K562 (cell line): ENCODE results near the gene ANKRD6. TPM values are rescaled to one million over a fixed set of nuclear protein-coding genes. Genes with fewer than 3 reads are reported as not detected.
A peak's percentile ranks its signal among the peaks of the same experiment; 100 is the strongest.

ENCODE experiments used
- ATAC-seq: fragments of 200-7000 bp; cut with Tn5 transposase; 3 replicates; pipeline ENCODE4 v1.9.1; 2020; ENCODE audit warnings: moderate library complexity
- BruUV-seq: library from RNA; stranded (reverse); fragments of 400-500 nt; replicated peaks from 2 replicates; lab custom pipeline; 2021; lab: Mats Ljungman, UMichigan
- CTCF ChIA-PET: fragments of 300-600 bp; formaldehyde crosslinking; extraction: SDS; loops from one replicate; lab custom pipeline; 2021; ENCODE audit warnings: low intra/inter-chr PET ratio; lab: Yijun Ruan, JAX
- POLR2A ChIA-PET: fragments of 300-600, 350-650 bp; sonication (Branson Sonifier 250); formaldehyde crosslinking; extraction: SDS; loops from one replicate; lab custom pipeline; 2021; ENCODE audit warnings: antibody characterized with exemption, inconsistent platforms; lab: Yijun Ruan, JAX
- DNase-seq, 4 experiments: peaks; one replicate each; pipeline versions ENCODE4 v3.0.0 to v3.0.0-alpha.2; 2011 to 2018; ENCODE audit warnings: low spot score in 3 of 4, mixed read lengths in 3 of 4; ENCODE audit errors: extremely low read depth in 1 of 4
- FAIRE-seq: peaks from 2 replicates; lab custom pipeline; 2011; peaks lifted over from hg19 to GRCh38; lab: Jason Lieb, UNC
- H2AFZ ChIP-seq: 2 replicates; pipeline ENCODE4 v1.6.0; 2011; ENCODE audit warnings: low read depth, low read length, control low read depth, inconsistent platforms
- H3K27ac ChIP-seq: fragments of 200-600 bp; 3 replicates; pipeline ENCODE4 v1.8.0; 2011; ENCODE audit warnings: low read depth, mild to moderate bottlenecking, control low read depth, inconsistent platforms, low read length, moderate library complexity, mixed read lengths; ENCODE audit errors: extremely low read depth
- H3K27me3 ChIP-seq, 2 experiments: fragments of 300-600 bp in 1 of 2; 2 replicates in 1 of 2; 3 replicates in 1 of 2; pipeline versions ENCODE4 v1.6.0 to v1.8.0; 2011; ENCODE audit warnings: inconsistent platforms in 2 of 2, low read length in 2 of 2, mild to moderate bottlenecking in 1 of 2, mixed read lengths in 1 of 2, moderate library complexity in 1 of 2; ENCODE audit not compliant: control insufficient read depth in 2 of 2, insufficient read depth in 2 of 2
- H3K36me3 ChIP-seq: fragments of 300-600 bp; 3 replicates; pipeline ENCODE4 v1.8.0; 2011; ENCODE audit warnings: mild to moderate bottlenecking, low read length, inconsistent platforms; ENCODE audit not compliant: control insufficient read depth, insufficient read depth
- H3K4me1 ChIP-seq, 2 experiments: fragments of 200-600 bp in 1 of 2; replicated peaks in 1 of 2; 2 replicates in 1 of 2; 3 replicates in 1 of 2; pipeline versions ENCODE4 v1.5.1 to v1.8.0; 2011; ENCODE audit warnings: inconsistent platforms in 2 of 2, low read length in 2 of 2, mild to moderate bottlenecking in 1 of 2, mixed read lengths in 1 of 2, moderate library complexity in 1 of 2; ENCODE audit not compliant: control insufficient read depth in 2 of 2, insufficient read depth in 2 of 2
- H3K4me2 ChIP-seq: 2 replicates; pipeline ENCODE4 v1.6.1; 2011; ENCODE audit warnings: low read length, control low read depth, inconsistent platforms, mixed read lengths; ENCODE audit not compliant: insufficient read depth
- H3K4me3 ChIP-seq: fragments of 200-600 bp; sonication (generic), shearing (Covaris generic); 2 replicates; pipeline ENCODE4 v1.5.1; 2016; ENCODE audit warnings: control low read depth, inconsistent platforms
- H3K79me2 ChIP-seq: fragments of 200-600 bp; 3 replicates; pipeline ENCODE4 v1.8.0; 2011; ENCODE audit warnings: low read length, inconsistent platforms; ENCODE audit not compliant: control insufficient read depth, insufficient read depth
- H3K9ac ChIP-seq, 2 experiments: 2 replicates each; pipeline versions ENCODE4 v1.6.0 to v1.6.1; 2011; ENCODE audit warnings: low read depth in 2 of 2, low read length in 2 of 2, control low read depth in 1 of 2, inconsistent platforms in 1 of 2, mild to moderate bottlenecking in 1 of 2, mixed read lengths in 1 of 2; ENCODE audit not compliant: insufficient read depth in 1 of 2
- H3K9me1 ChIP-seq: one replicate; pipeline ENCODE4 v1.6.0; 2011; ENCODE audit warnings: inconsistent platforms, mild to moderate bottlenecking, low read length, moderate library complexity; ENCODE audit not compliant: control insufficient read depth, insufficient read depth
- H3K9me3 ChIP-seq: replicated peaks from 2 replicates; pipeline ENCODE4 v1.5.1; 2011; ENCODE audit warnings: low read depth, low read length, inconsistent platforms; ENCODE audit not compliant: control insufficient read depth, insufficient read depth
- H4K20me1 ChIP-seq: replicated peaks from 2 replicates; pipeline ENCODE4 v1.6.1; 2011; ENCODE audit warnings: low read length, inconsistent platforms, mixed read lengths; ENCODE audit not compliant: control insufficient read depth, insufficient read depth
- BCOR ChIP-seq: fragments of 450-650 bp; IDR thresholded peaks from 2 replicates; pipeline ENCODE4 v1.6.1; 2016
- E2F8 ChIP-seq: fragments of 450-650 bp; IDR thresholded peaks from 2 replicates; pipeline ENCODE4 v1.7.1; 2018; ENCODE audit warnings: mild to moderate bottlenecking, low read depth; ENCODE audit not compliant: partially characterized antibody
- KAT2B ChIP-seq: IDR thresholded peaks from one replicate; pipeline ENCODE4 v1.6.1; 2012; ENCODE audit warnings: low read depth, mild to moderate bottlenecking, control low read depth, inconsistent platforms, low read length, moderate library complexity
- NFIC ChIP-seq: fragments of 450-650 bp; IDR thresholded peaks from 2 replicates; pipeline ENCODE4 v1.6.1; 2017; ENCODE audit warnings: mild to moderate bottlenecking, inconsistent platforms
- TCF15 ChIP-seq: fragments of 250-450 bp; sonication (Bioruptor Pico); IDR thresholded peaks from 2 replicates; pipeline ENCODE4 v1.8.0; 2022; ENCODE audit warnings: moderate library complexity, mild to moderate bottlenecking, inconsistent platforms
- TFE3 ChIP-seq: fragments of 450-650 bp; formaldehyde crosslinking; IDR thresholded peaks from 2 replicates; pipeline ENCODE4 v1.4.0; 2020; ENCODE audit warnings: mild to moderate bottlenecking, mixed read lengths
- THRA ChIP-seq: fragments of 450-650 bp; IDR thresholded peaks from 2 replicates; pipeline ENCODE4 v1.6.1; 2017; ENCODE audit warnings: mild to moderate bottlenecking, moderate library complexity
- ZBTB12 ChIP-seq: fragments of 250-450 bp; sonication (Bioruptor Pico); IDR thresholded peaks from 2 replicates; pipeline ENCODE4 v1.4.0; 2020
- ZBTB43 ChIP-seq: sonication (generic); formaldehyde crosslinking; IDR thresholded peaks from 2 replicates; pipeline ENCODE4 v1.8.0; 2023; ENCODE audit warnings: mild to moderate bottlenecking, missing genetic modification reagents
- WGBS: fragments of 100-300 bp; shearing (Covaris generic); methylation state at CpG from one replicate; pipeline ENCODE4 v1.1.6; 2016; ENCODE audit warnings: low coverage, mixed read lengths; ENCODE audit not compliant: insufficient coverage; ENCODE audit errors: missing lambda C conversion rate; 5-methylcytosine and 5-hydroxymethylcytosine counted together
- in situ Hi-C: fragments of 300-500 bp; cut with MboI; formaldehyde crosslinking; loops from 4 replicates; pipeline ENCODE4 v1.15.0; 2018; ENCODE audit warnings: inconsistent platforms, mixed read lengths
- intact Hi-C: fragments of 100-400 bp; cut with micrococcal nuclease; formaldehyde crosslinking; loops from 2 replicates; pipeline ENCODE4 v1.14.2; 2022
- polyA plus RNA-seq, 8 experiments: library from polyadenylated mRNA; depleted of rRNA in 4 of 8; stranded (reverse) in 5 of 8; unstranded in 3 of 8; fragments of >200 nt; fragmentation: Nextera tagmentation in 2 of 8; fragmentation: Illumina TruSeq in 1 of 8; extraction: Ambion mirVana in 2 of 8; extraction: Trizol in 1 of 8; gene quantifications; 2 replicates each; pipeline versions ENCODE4 v1.2.1 to v1.2.3, GENCODE V29; 2011 to 2014; ENCODE audit warnings: inconsistent platforms in 1 of 8, missing spikeins in 1 of 8
- total RNA-seq, 7 experiments: library from RNA; depleted of rRNA in 6 of 7; stranded (reverse); fragments of >200 nt in 6 of 7; fragmentation: Illumina TruSeq in 2 of 7; extraction: Trizol in 2 of 7; gene quantifications; 2 replicates each; pipeline versions ENCODE4 v1.2.1 to v1.2.3, GENCODE V29; 2011 to 2021; ENCODE audit warnings: low replicate concordance in 1 of 7

ANKRD6 gene
- total and polyA plus RNA-seq, 9 of the 15 experiments (the other 6 are each of a cell fraction or from before 2014, with no cell fraction given), result 0.04 to 0.22 (median 0.08) TPM; not detected in 4

- Histone ChIP-seq H3K27ac (no peak overlapping the region), H3K4me3 (no peak overlapping the region), H3K4me1 (peaks cover 0 to 8% of the 10 kb centered on the region in 2 experiments; a peak in 3 of 5 replicates), H2AFZ (no peak overlapping the region), H3K36me3 (no peaks in the 10 kb centered on the region), H3K27me3 (peaks cover under 1 to 4% of the 10 kb centered on the region in 2 experiments; a peak in 4 of 5 replicates), H3K9me3 (no peaks in the 10 kb centered on the region), H4K20me1 (no peaks in the 10 kb centered on the region; the same call in 1 of the 2 replicates), H3K4me2 (no peak overlapping the region), H3K9me1 (no peaks in the 10 kb centered on the region), H3K9ac (no peak overlapping the region), H3K79me2 (no peaks in the 10 kb centered on the region)
- FAIRE-seq, result no peak
- peak; percentile 64 for ATAC-seq
- no TSS peak for BruUV-seq
- POLR2A ChIA-PET, result interaction anchor here (0.6 kb wide), 1 partner anchor 58 kb away, joined by 4 read pairs; no protein-coding TSS in a partner anchor
- peak in 2 of 4 experiments; percentile 24 to 25 for DNase-seq
- intact Hi-C loops, result no loop called here
- in situ Hi-C loops, result no loop called here
- CTCF ChIA-PET, result no interaction called here
- 0% methylated on average over 7 of the region's 7 CpGs for WGBS
- no peak for TF ChIP-seq NFIC
- TF ChIP-seq TFE3 (CRISPR knock-in tag), result no peak
- no peak for TF ChIP-seq ZBTB12 (CRISPR knock-in tag)
- no peak for TF ChIP-seq TCF15 (CRISPR knock-in tag)
- no peak for TF ChIP-seq BCOR
- no peak for TF ChIP-seq ZBTB43
- no peak for TF ChIP-seq KAT2B
- no peak for TF ChIP-seq E2F8
- TF ChIP-seq THRA, result no peak
Observed at GRCh38 chr6:89495961-89496535, 63.1 kb downstream of the ANKRD6 start.
